Pulmonary artery endothelial cell (primary cell): Measurements from ENCODE around the gene PRAMEF13. TPM values are rescaled to one million over a fixed set of nuclear protein-coding genes. Genes with fewer than 3 reads are reported as not detected.
"Not testable (repeated sequence)": the region's sequence is repeated elsewhere in the genome, so short reads cannot be mapped to it uniquely, and the experiment has no call there.

Experiments used
- DNase-seq: peaks from one replicate; pipeline ENCODE4 v3.0.0-alpha.2; 2011; ENCODE audit warnings: low read depth, low spot score
- total RNA-seq: library from RNA; depleted of rRNA; stranded (reverse); fragments of >200 nt; gene quantifications from 2 replicates; pipeline ENCODE4 v1.2.3, GENCODE V29; 2014

Gene PRAMEF13
- total RNA-seq, 1 donor from 2014 or later, result not detected

DNA sequence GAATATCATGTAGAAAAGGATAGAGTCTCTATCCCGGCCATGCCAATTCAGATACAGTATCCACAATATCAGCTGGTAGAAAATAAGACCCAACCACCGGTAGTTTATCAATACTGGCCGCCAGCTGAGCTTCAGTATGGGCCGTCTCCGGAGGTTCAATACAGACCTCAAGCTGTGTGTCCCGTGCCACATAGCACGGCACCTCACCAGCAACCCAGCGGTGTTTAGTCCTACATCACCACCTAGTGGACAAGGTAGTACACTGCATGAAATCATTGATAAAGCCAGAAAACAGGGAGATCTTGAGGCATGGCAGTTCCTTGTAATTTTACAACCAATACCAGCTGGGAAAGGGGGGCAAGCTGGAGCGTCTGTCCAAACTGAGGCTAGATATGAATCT, 7.5 kb upstream of the PRAMEF13 start:
- DNase-seq, result not testable (repeated sequence)

DNA sequence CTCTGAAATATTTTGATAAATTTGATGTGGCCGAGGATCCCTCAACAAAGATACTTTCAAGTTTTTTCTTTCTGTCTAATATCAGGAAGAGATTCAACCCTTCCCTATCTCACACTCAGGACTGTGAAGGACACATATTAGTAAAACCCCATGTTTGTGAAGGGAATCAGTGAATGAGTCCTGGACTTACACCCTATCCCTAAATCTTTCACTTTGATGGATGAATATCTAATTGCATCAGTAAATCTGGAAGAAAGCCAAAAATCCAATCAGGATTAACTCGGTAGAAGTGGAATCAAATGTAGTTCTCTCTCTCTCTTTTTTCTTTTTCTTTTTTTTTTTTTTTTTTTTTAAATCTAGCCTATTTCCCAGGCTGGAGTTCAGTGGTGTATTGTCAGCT, 29.7 kb downstream of the PRAMEF13 start, which contains the start of gene PRAMEF9:
Gene PRAMEF9, plus strand, starts transcription at position 301 of the 400 bp plus-strand sequence. CDS start 3,433 bp downstream, outside the sequence.
- not testable (repeated sequence) for DNase-seq

- not testable (repeated sequence) for DNase-seq
Measured at GRCh38 chr1:13165531-13165930, 35.7 kb downstream of the PRAMEF13 start, which contains the start of gene HNRNPCL4. Gene HNRNPCL4, minus strand, starts transcription at chr1:13165631. Its CDS starts 164 bp downstream, at chr1:13165467.

DNA sequence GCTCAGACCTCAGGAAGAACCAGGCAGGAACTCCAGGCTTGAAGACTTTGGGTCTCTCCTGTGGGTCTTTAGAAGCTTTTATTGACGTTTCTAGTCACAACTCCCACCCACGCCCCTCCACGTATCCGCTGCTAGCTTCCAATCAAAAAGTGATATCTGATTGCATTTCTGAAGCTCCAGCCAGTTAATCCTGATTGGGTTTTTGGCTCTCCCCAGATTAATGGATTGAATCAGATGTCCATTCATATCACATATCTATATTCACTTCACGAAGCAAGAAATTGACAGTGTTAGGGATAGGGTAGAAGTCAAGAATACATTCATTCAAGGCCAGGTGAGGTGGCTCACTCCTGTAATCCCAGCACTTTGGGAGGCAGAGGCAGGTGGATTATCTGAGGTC, 45.3 kb downstream of the PRAMEF13 start, which contains the start of gene PRAMEF26:
Gene PRAMEF26, minus strand, starts transcription at position 101 of the 400 bp plus-strand sequence. CDS start 2,914 bp downstream, outside the sequence.
- not testable (repeated sequence) for DNase-seq

Other genes starting within 250 kb of the PRAMEF13 start
- not detected in 2 replicates for gene PRAMEF27, start 144.8 kb downstream of the PRAMEF13 start, total RNA-seq
- gene HNRNPCL3, start 140.6 kb downstream of the PRAMEF13 start, total RNA-seq, result not detected in 2 replicates
- gene PRAMEF25, start 130.6 kb downstream of the PRAMEF13 start, total RNA-seq, result not detected in 2 replicates
- gene HNRNPCL2, start 84.6 kb downstream of the PRAMEF13 start, total RNA-seq, result not detected in 2 replicates
- not detected in 2 replicates for gene PRAMEF26, start 45.4 kb downstream of the PRAMEF13 start, total RNA-seq
- not detected in 2 replicates for gene HNRNPCL4, start 35.8 kb downstream of the PRAMEF13 start, total RNA-seq
- not detected in 2 replicates for gene PRAMEF9, start 29.6 kb downstream of the PRAMEF13 start, total RNA-seq
- gene PRAMEF18, start 24.7 kb upstream of the PRAMEF13 start, total RNA-seq, result not detected in 2 replicates
- not detected in 2 replicates for gene PRAMEF5, start 52.8 kb upstream of the PRAMEF13 start, total RNA-seq
- gene PRAMEF8, start 83.7 kb upstream of the PRAMEF13 start, total RNA-seq, result not detected in 2 replicates
- gene PRAMEF33, start 102.1 kb upstream of the PRAMEF13 start, total RNA-seq, result not detected in 2 replicates
- not detected in 2 replicates for gene PRAMEF15, start 114.2 kb upstream of the PRAMEF13 start, total RNA-seq
- gene PRAMEF14, start 145.7 kb upstream of the PRAMEF13 start, total RNA-seq, result not detected in 2 replicates
- not detected in 2 replicates for gene PRAMEF19, start 170.5 kb upstream of the PRAMEF13 start, total RNA-seq
- gene PRAMEF17, start 188.2 kb upstream of the PRAMEF13 start, total RNA-seq, result not detected in 2 replicates
- not detected in 2 replicates for gene PRAMEF20, start 209.0 kb upstream of the PRAMEF13 start, total RNA-seq